HG02970 (cell line): ENCODE results near the gene PDE10A.
"Not testable (repeated sequence)": the region's sequence is repeated elsewhere in the genome, so short reads cannot be mapped to it uniquely, and the experiment has no call there.

Source experiments
- ATAC-seq: cut with Tn5 transposase; IDR thresholded peaks from one replicate; pipeline ENCODE4 v1.9.1; 2021; ENCODE audit warnings: mild to moderate bottlenecking, moderate library complexity, moderate number of reproducible peaks; ENCODE audit not compliant: unreplicated experiment, low FRiP score

PDE10A gene

GRCh38 chr6:165634101-165634880, 28.8 kb downstream of the PDE10A start:
- ATAC-seq: no peak

GRCh38 chr6:165632194-165632593, 30.8 kb downstream of the PDE10A start:
- ATAC-seq: no peak

- no peak for ATAC-seq
Observed at GRCh38 chr6:165630544-165630953, 32.5 kb downstream of the PDE10A start.

- ATAC-seq: no peak
Observed at GRCh38 chr6:165628955-165629354, 34.1 kb downstream of the PDE10A start.

- ATAC-seq: no peak
Observed at GRCh38 chr6:165627366-165627765, 35.7 kb downstream of the PDE10A start.

- no peak for ATAC-seq
Observed at GRCh38 chr6:165626711-165627110, 36.3 kb downstream of the PDE10A start.

GRCh38 chr6:165624871-165625639, 38.0 kb downstream of the PDE10A start:
- no peak for ATAC-seq

- ATAC-seq: no peak
Observed at GRCh38 chr6:165621940-165622339, 41.1 kb downstream of the PDE10A start.

GRCh38 chr6:165618891-165619290, 44.1 kb downstream of the PDE10A start:
- ATAC-seq: not testable (repeated sequence)

GRCh38 chr6:165618241-165618640, 44.8 kb downstream of the PDE10A start:
- ATAC-seq: no peak

GRCh38 chr6:165617528-165617927, 45.5 kb downstream of the PDE10A start:
- no peak for ATAC-seq

GRCh38 chr6:165616116-165616515, 46.9 kb downstream of the PDE10A start:
- ATAC-seq: no peak

- ATAC-seq: no peak
Observed at GRCh38 chr6:165615636-165616035, 47.4 kb downstream of the PDE10A start.

- ATAC-seq: no peak
Observed at GRCh38 chr6:165611294-165611693, 51.7 kb downstream of the PDE10A start.

GRCh38 chr6:165608577-165608976, 54.5 kb downstream of the PDE10A start:
- not testable (repeated sequence) for ATAC-seq

- ATAC-seq: no peak
Observed at GRCh38 chr6:165606740-165607008, 56.4 kb downstream of the PDE10A start.

GRCh38 chr6:165605901-165606739, 56.9 kb downstream of the PDE10A start:
- ATAC-seq: no peak

GRCh38 chr6:165605182-165605875, 57.7 kb downstream of the PDE10A start:
- ATAC-seq: no peak

- ATAC-seq: no peak
Observed at GRCh38 chr6:165602291-165602690, 60.8 kb downstream of the PDE10A start.

- no peak for ATAC-seq
Observed at GRCh38 chr6:165600606-165601005, 62.4 kb downstream of the PDE10A start.
